Activated T-cell treated with anti-CD3 and anti-CD28 coated beads, Interleukin-2, amount 50 U/mL, for 48 hours (primary cell): ENCODE data around the gene HYAL1.
"Not testable (repeated sequence)": the region's sequence is repeated elsewhere in the genome, so short reads cannot be mapped to it uniquely, and the experiment has no call there.

Source experiments
- DNase-seq, 2 experiments: peaks; one replicate each; pipeline ENCODE4 v3.0.0-alpha.2; 2020

Gene HYAL1

DNA sequence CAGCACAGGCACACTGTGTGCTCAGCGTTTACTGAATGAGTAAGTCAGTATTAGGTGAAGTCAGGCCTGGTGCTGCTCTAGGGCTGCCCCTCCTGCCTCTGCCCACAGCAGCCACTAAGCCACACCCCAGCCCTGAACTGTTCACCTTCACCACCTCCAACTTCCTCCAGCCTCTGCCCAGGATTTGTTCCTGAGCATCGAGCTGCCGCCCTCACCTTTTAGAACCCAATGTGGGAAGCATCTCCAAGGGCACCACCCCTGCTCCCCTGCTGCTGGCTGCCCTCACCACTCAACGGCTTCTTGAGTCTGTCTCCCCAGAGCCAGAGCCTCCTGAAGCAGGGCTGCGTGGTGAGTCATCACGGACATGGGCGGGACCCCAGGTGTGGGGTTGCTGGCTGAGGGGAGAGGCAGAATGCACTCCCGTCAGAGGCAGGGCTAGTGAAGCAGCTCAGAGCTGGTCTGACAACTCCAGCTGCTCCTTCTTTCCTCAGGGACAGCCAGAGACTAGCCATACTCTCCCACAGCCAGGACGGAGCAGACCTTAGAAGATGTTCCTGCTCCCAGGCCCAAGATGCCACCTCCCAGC, 13.4 kb upstream of the HYAL1 start:
- DNase-seq: peak; percentile 62 to 68

DNA sequence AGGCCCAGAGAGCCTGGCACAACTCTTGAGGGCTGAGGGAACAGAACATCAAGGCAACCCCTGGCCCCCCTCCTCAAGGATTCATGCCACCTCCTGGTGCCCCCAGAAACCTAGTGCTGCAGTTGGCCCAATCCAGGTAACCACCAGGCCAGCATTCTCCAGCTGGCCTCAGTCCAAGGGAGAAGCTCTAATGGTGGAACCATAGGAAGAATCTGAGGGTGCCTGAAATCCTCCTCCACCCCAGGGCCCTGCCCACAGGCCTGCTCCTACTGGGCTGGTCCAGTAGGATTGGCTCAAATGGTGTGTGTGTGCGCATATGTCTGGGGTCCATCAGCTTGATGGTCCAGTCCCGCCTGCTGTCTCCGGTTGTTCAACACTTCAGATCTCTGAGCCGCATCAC, 11.4 kb upstream of the HYAL1 start:
- DNase-seq: no peak

DNA sequence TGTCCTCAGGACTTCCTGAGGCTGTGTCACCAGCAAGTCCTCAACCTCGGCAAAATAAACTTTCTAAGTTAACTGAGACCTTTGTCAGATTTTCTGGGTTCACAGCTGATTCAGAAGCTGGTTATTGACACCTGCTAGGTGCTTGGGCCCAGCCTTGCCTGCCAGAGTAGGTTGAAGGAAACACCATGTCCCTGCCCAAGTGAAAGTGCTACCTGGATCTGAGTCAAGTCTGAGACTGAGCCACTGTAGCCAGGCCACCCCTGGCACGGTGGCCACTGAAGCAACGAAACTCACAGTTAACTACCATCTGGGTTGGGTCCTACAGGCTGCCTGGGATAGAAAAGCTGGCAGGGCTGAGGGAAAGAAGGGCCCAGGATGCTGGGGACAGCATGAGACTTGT, 11.0 kb upstream of the HYAL1 start:
- DNase-seq: no peak

DNA sequence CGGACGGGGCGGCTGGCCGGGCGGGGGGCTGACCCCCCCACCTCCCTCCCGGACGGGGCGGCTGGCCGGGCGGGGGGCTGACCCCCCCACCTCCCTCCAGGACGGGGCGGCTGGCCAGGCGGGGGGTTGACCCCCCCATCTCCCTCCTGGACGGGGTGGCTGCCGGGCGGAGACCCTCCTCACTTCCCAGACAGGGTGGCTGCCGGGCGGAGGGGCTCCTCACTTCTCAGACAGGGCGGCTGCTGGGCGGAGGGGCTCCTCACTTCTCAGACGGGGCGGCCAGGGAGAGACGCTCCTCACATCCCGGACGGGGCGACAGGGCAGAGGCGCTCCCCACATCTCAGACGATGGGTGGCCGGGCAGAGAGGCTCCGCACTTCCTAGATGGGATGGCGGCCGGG, 8.7 kb upstream of the HYAL1 start:
- DNase-seq: not testable (repeated sequence)

DNA sequence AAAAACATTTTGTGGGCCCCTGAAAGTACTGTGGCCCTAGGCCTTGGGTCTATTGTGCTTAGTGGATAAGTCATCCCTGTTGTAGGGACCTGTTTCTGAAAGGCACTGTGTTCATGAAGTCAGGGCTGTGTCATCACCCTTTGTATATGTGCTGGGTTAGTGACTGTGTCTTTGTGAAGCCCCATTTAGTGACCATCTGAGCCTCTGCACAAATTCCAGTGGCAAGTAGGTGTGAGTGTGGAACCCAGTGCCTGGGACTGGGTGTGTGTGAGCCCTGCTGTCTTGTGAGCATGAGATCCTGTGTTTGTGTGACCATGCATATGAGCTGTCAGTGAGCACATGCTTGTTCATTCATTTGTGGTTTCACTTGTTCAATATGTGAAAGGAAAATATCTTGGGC, 1.2 kb upstream of the HYAL1 start:
- peak in 1 of 2 experiments; percentile 47 for DNase-seq

DNA sequence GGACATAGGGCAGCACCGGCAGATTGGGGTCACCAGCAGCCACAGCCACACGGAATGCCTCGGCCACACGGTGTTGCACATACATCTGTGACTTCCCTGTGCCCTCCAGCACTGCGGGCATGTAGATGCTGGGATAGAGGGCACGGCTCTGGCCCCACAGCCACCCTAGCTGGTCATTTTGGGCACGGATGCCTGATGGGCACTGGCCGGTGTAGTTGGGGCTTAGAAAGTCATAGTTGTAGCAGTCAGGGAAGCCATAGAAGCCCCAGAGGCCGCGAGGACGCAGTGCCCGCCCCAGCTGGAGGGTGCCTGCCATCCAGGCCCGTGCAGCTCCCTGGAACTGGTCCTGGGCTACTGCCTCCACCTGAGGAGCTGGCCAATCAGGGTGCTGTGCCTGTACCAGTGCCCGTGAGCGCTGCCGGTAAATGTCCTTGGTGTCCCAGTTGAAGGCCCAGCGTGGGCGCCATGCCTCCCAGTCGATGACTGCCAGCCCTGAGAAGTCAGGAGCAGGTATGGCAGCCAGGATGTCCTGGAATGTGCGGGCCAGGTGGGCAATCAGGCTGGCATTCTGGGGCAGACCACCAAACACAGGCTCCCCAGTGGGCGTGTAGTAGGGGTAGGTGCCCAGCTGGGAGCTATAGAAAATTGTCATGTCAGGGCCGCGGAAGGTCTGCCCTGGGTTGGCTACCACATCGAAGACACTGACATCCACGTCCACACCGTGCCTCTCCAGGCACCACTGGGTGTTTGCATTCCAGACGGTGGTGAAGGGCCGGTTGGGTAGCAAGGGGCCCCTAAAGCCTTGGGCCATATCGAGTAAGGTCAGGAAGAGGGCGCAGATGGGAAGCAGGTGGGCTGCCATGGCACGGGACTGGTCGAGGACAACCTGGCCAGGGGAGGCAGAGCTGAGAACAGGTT, 1.0 kb downstream of the HYAL1 start:
- no peak for DNase-seq

DNA sequence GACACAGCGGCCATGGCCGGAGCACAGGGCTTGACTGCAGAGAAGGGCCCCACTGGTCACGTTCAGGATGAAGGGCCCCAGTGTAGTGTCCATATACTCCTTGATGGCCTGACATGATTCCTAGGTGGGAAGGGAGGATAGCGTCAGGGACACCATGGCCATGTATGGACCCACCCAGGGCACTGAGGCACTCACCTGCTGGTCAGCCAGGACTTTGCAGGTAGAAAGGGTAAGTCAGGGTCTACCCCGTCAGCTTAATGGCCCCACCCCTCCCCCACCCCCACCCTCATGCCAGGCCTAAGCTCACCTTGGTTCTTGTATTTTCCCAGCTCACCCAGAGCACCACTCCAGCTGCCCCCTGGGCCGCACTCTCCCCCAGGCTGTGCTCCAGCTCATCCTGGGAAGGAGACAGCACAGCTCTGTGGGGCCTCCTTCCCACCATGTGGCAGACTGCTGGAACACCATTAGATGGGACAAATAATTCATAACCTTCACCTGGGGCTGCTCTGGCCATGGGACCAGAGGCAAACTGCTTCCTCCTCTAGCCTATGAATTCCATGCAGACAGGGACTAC, 2.6 kb downstream of the HYAL1 start:
- DNase-seq: no peak

DNA sequence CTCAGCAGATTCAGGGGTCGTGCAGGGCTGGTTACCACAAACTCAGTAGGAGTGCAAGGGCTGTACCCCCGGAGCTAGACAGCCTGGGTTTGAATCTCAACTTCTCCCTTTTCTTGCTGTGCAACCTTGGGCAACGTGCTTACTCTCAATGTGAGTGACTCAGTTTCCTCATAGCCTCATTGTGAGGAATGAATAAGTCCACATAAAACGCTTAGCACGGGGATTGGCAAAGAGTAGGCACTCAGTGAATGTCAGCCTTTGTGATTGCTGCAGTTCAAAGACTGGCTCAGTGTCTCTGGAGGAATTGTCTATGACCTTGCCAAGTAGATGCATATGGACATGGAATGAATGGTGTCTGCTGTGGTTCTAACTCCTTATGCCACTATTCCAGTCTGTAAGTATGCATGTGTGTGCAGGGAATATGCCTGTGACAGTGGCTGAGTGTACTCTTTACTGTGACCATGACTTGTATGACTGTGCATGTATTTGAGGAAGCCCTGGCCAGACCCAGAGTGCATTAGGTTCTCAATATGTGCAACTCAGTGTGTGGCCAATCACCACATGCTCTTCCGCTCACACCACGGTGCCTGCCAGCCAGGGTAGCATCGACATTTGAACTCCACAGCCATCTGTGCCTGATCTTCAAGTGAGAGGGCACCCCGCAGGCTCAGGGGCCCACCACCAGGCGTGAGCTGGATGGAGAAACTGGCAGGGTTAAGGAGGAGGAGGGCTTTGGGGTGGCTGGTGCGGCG, 3.3 kb downstream of the HYAL1 start:
- no peak for DNase-seq

DNA sequence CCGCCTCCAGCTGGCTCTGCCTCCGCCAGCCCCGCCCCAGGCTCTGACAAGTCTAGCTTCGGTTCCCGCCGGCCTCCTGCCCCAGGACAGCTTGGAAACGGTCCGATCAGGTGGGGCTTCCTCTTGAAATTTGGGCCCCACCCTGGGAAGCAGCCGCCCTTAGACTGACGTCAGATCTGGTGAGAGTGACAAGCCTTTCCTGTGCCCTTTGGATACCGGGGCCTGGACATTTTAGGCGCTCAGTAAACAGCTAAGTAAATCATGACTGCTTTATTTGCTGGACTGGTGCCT, 3.8 kb downstream of the HYAL1 start:
- DNase-seq: no peak

DNA sequence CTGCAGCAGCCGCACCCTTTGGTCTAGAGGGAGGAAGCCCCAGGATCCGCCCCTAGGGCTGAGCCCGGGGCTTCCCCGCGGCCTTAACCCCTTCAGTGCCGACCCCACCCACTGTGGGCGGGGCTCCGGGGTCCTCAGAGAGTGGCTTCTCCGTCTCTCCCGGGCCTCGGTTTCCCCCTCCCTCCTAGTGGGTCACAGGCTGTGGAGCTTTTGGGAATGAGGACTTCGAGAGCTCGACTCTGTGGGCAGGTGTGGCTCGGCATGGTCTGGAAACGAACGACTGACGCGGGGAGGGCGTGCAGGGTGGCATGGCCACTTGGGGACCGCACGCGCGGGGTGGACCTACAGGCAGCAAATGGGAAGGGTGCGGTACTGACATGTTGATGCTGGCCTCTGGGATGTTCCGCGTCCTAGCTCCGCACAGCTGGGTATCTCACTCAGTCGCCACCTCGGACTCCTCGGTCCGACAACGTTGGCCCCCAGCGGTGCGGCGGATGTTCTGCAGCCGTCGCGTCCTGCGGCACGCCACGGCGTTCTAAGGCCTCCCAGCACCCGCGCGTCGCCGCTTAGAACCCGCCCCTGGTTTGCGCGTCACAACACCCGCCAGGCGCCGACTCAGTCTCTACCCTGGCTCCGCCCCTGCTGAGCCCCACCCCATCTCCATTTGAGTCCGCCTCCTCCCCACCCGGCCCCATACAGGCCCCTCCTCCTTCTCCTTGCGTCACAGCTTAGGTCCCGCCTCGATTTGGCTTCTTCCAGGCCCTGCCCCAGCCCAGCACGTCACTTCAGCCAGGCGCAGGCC, 4.3 kb downstream of the HYAL1 start, which contains the start of the genes HYAL3 and NAA80:
TSS of gene HYAL3 (minus strand) at position 570 of the 802 bp plus-strand sequence. CDS start 3,803 bp downstream, outside the sequence.
TSS of gene NAA80 (minus strand) at position 570 of the 802 bp plus-strand sequence. CDS start 1,942 bp downstream, outside the sequence.
- peak; percentile 100 for DNase-seq

DNA sequence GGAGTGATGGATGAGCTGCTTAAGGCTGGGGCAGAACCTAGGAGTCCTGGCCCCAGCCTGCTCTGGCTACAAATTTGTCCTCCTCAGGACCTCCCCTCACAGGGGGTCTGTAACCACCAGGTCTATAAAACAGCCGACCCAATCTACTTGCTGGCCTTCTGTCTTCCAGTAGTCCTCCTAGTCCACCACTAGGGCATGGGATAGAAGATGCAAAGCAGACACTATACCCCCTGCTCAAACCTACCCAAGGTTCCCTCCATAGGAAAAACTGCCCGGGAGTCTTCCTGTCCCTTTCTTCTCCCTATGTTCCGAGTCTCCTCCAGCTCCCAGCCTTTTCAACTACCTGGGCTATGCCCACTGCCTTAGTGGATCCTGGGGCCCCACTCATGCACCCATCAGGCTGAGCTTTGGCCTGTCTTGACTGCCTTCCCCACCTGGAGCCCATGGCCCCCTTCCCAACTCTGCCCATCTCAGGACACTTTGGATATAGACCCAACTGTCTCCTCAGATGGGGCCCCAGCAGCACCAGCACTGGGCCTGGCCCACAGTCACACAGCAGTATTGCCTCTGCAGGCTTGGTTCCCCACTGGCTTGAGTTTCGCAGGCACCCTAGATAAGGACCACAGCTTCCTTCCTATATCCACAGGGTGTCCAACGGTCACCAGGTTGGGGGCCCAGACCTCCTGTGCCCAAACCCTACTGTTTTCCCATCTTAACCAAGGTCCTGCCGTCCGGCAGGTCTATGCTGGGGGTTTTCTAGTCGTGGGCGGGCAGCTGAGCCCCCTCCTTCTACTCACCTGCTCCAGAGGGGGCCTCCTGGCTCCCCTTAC, 5.3 kb downstream of the HYAL1 start:
- DNase-seq: no peak

DNA sequence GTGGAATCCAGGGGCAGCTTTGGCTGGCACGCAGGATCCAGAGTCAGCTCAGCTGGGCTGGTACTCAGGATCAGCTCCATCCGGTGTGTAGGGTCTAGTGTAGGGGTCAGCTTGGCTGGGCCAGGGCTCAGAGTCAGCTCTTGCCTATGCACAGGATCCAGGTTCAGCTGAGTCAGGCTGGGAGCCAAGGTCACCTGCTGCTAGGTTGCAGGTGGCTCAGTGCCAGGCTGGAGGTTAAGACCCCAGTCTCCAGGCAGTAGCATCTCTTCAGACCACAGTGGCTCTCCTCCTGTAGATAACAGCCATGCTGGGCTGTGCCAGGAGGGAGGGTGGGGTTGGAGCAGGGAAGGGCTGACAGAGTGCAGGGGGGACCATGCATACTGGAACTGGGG, 6.0 kb downstream of the HYAL1 start:
- DNase-seq: no peak

DNA sequence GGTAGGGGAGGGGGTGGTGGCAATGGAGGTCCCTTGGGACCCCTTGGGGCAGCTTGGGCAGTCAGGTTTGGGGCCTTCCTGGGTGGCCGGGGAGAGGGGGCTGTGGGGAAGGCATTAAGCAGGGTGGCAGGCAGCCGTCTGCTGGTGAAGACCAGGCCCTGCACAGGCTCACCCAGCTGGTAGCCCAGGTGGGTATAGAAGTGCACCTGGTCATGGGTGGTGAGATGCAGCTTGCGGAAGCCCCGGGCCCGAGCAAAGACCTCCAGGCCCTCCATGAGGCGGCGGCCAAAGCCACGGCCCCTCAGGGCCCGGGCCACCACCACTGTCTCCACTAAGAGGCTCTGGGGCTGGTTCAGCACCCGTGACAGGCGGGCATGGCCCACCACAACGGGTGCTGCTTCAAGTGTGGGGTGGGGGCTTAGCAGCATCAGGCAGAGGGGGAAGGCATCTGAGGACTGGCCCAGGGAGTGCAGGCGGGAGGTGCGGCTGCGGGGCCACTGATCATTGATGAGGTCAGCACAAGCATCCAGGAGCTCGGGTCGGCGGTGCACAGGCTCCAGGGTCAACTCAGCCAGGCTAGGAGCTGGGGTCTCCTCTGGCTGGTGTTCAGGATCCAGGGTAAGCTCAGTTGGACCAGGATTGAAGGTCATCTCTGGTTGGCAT, 6.5 kb downstream of the HYAL1 start:
- no peak for DNase-seq

DNA sequence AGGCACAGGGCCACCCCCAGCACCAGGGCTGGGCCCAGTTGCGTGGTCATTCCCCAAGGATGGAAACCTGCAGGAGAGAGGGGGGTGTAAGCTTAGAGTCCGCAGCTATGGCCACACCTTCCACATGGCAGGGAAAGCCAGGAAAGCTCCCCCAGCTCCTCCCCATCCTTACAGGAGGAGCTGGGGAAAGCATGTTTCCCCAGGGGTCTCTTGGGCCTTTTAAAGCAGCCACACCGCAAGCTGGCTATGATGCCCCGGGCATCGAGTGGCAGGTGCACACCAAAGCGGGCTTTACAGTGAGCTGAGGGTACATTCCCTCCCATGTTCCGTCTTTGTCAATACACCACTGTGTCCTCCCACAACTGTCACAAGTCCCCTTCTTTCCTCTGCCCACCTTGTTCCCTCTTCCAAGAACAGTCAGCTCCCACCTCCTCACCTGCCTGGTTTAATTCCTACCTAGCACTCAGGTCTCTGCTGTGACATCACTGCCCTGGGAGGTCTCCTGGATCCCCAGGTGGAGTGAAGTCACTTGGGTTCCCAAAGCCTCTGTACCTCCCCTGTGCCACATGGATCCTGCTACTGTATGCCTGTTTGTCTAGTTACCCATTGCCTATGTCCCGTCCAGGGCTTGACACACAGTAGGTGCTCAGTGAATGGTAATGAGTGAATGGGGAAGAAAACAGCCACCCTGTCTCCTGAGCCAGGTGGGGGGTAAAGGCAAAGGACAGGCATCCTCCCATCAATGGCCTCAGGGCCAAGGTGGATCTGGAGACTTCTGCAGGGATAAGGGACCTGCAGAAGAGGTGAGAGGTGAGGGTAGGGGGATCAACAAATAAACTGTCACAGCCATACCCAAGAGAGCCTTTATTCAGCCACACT, 7.6 kb downstream of the HYAL1 start:
- DNase-seq: no peak

DNA sequence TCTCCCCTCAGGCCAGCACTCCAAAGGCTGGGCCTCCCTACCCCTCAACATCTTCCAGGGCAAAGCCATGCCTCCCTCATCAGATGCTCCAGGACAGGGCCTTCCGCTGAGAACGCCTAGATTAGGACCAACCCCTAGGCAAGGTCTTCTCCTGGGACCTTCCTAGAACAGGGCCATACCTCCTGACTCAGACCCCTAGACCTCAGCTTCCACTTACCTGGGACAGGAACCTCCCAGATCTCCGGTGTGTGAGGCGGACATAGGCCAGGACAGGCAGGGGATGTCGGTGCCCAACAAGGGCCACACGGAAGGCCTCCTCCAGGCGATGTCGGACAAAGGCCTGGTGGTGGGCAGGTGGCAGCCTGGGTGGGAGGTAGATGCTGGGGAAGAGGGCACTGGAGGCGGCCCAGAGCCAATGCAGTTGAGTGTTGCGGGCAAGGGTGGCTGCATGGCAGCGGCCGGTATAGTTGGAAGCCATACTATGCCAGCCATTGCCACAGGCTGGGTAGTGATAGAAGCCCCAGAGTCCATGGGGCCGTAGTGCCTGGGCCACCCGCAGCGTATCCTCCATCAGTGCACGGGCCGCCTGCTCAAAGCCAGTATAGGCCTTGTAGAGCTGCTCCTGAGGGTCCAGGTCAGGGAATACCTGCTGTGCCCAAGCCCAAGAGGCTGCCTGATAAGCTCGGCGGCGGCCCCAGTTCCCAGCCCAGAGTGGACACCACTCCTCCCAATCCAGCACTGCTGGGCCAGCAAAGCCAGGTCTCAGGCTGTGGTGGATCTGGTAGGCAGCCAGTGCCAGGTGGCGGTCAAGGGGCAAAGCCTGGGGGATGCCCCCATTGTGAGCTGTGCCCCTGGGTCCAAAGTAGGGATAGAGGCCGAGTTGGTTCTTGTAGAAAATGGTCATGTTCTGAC, 8.6 kb downstream of the HYAL1 start:
- DNase-seq: no peak

DNA sequence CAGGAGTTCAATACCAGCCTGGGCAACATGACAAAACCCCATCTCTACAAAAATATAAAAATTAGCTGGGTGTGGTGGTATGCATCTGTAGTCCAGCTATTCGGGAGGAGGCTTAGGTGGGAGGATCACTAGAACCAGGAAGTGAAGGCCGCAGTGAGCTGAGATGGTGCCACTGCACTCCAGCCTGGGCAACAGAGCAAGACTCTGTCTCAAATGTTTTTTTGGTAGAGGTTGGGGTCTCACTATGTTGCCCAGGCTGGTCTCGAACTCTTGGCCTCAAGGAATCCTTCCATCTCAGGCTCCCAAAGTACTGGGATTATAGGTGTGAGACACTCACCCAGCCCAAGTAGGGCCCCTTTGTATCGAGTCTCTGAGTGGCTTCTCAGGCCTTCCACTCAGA, 9.3 kb downstream of the HYAL1 start:
- no peak for DNase-seq

DNA sequence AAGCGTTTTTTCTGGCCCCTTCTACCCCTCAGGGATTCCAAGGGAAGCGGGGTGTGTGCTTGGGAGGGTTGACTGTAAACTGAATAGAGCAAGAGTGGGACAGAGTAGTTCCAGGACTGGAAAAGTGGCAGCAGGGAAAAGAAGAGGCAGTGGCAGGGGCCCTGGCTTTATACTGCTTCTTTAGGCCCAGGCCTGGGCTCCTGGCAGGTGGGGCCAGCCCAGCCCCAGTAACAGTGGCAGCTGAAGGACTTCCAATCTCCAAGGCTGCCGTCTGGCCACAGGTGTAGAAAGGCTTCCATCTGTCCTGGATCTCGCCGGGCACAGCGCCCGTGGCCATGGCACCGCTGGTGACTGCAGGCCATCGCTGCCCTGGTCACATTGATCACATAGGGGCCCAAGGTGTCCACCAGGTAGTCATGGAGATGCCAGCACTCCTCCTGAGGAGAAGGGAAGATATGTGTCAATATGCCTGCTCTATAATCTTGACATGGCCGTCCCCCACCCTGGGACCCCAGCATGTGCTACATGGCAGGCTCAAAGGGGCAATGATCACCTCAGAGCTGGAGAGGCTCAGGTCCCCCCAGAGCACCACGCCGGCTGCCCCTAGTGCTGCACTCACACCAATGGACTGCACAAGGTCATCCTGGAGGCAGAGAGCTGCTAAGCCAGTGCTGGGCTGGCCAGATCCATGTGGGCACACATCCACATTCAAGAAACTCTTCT, 10.1 kb downstream of the HYAL1 start:
- no peak for DNase-seq
